ENCODE results near the gene KRTAP13-2.

Gene KRTAP13-2

DNA sequence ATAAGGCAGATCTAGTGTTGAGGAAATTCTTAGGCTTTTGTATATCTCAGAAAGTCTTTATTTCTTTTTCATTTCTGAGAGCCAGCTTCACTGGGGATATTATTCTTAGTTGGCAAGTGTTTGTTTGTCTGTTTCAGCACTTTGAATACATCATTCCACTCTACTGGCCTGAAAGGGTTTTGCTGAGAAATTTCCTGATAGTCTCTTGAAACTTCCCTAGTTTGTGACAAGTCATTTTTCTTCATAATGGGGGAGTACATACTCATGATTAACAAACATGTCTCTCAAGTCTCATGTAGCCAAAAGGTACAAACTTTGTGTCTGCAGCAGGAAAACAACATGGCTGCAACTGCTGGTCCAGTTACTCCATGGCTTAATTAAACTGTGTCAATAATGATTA, 45.7 kb downstream of the KRTAP13-2 start:
- DNase-seq (ENCODE audit: low read depth, low spot score) = no peak
